ENCODE measurements around the gene MYZAP.

DNA sequence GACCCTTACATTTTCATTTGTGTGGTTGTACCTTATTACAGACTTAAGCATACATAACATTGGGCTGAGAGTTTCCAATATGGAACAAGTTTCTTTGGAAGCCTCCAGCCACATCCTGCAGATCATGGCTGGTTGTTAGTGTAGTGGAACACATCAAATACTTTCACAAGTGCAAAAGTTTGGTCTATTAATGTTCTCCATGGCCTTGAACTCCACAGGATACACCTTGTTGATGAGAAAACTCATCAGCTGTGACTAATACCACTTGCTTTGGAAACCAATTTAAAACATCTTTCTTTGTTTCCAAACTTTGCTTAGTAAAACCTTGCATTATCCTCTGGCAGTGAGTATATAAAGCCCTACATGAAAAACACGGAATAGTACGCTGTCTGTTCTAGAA, 46.1 kb downstream of the MYZAP start:
- TF ChIP-seq, protein P1, sequence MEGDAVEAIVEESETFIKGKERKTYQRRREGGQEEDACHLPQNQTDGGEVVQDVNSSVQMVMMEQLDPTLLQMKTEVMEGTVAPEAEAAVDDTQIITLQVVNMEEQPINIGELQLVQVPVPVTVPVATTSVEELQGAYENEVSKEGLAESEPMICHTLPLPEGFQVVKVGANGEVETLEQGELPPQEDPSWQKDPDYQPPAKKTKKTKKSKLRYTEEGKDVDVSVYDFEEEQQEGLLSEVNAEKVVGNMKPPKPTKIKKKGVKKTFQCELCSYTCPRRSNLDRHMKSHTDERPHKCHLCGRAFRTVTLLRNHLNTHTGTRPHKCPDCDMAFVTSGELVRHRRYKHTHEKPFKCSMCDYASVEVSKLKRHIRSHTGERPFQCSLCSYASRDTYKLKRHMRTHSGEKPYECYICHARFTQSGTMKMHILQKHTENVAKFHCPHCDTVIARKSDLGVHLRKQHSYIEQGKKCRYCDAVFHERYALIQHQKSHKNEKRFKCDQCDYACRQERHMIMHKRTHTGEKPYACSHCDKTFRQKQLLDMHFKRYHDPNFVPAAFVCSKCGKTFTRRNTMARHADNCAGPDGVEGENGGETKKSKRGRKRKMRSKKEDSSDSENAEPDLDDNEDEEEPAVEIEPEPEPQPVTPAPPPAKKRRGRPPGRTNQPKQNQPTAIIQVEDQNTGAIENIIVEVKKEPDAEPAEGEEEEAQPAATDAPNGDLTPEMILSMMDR (IDR thresholded peaks at IDR 0.05): no peak
- no peak for TF ChIP-seq POLR2A (IDR thresholded peaks at IDR 0.05)
